T follicular helper cell (primary cell): ENCODE results near the gene UGT2B11.
"Not testable (repeated sequence)": the region's sequence is repeated elsewhere in the genome, so short reads cannot be mapped to it uniquely, and the experiment has no call there.

ENCODE experiments used
- DNase-seq: peaks from one replicate; pipeline ENCODE4 v3.0.0-alpha.2; 2020; ENCODE audit warnings: low read depth

The UGT2B11 gene

DNA sequence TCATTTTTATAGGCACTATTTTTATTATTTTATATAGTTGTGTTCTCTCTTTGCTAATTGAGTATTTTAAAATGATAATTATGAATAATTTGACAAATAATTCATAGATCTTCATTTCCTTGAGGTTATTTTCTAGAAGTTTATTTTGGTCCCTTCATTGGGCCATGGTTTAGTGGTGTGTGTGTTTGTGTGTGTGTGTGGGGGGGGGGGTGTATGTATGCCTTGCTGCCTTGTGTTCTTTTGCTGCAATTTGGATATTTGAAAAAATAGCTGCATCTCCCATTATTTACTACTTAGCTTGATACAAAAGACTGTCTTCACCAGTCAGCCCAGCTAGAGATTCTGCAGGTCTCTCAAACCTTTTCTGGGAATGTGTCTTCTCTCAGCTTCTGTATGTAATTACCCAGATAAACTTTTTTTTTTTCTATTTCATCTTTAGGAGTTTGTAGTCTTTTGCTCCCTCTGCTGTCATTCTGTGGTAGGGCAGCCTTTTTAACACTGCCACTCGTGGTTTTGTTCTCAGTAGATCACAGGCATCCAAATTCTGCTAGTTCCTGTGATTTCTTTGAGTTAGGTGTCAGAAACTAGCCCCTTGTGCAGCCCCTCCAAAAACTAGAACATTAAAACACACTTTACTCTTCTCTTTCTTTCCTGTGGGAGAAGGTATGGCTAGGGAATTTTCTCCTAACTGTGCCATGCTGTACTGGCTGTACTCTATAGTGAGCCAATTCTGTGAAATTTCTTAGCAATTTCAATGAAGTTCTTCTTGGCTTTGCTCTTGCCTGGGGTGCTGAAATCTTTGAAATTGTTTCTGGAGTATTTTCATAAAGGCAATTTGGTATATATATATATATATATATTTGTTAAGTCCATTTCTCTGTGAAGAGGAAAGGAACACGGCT, 44.1 kb downstream of the UGT2B11 start:
- DNase-seq, result not testable (repeated sequence)

DNA sequence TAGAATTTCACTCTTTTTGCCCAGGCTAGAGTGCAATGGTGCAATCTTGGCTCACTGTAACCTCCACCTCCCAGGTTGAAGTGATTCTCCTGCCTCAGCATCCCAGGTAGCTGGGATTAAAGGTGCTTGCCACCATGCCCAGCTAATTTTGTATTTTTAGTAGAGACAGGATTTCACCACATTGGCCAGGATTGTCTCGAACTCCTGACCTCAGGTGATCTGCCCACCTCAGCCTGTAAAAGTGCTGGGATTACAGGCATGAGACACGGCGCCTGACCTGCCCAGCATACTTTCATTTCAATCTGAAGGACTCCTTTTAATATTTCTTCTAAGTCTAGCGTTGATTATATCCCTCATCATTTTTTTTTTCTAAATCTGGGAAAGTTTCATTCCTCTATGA, 45.4 kb downstream of the UGT2B11 start:
- DNase-seq, result not testable (repeated sequence)

DNA sequence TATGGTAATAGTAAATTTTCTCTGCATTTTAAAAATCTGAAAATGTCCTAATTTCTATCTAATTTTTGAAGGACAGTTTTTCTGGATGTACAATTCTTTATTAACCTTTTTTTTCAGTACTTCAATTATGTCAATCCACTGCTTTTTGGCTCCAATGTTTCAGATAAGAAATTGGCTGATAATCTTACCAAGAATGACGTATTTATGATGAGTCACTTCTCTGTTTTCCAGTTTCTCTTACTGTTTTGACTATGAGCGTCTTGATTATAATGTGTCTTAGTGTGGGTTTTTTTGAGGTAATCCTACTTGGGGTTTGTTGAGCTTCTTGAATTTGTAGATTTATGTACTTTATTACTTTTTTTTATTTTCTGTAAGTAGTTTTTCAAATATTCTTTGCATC, 47.2 kb downstream of the UGT2B11 start:
- no peak for DNase-seq

DNA sequence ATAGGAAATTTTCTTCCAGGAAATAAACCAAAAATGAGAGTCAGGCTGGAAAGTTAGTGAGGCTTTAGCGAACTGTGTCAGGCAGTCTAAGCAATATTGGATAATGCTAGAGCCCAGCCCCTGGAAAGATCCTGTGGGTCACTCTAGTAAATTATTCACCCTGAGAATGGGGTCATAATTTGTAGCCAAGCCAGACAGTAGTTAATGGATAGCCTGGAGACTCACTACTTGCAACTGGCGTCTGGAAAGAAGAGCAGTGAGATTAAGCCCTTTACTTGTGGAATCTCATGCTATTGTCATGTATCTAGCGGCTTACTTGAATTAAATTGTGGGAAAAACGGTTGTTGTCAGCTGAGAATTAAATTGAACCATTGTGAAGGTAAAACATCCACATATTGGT, 48.2 kb downstream of the UGT2B11 start:
- not testable (repeated sequence) for DNase-seq

DNA sequence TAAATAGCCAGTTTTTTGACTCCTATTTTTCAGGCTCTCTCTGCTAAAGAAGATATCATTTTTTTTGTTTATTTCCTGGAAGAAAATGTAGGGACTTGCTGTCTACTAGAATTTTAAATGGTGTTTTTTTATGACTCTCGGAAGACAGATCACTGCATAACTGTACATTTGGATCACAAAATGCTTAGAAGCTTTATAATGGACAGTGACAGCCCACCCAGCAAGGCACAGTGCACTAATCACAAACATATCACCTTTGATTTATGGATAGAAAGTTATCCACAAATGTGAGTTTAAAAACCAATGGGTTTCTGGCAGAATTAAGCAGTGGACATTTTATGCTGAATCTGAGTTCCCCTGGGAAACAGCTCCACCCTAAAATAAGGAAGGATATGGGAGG, 48.8 kb downstream of the UGT2B11 start:
- DNase-seq, result not testable (repeated sequence)

DNA sequence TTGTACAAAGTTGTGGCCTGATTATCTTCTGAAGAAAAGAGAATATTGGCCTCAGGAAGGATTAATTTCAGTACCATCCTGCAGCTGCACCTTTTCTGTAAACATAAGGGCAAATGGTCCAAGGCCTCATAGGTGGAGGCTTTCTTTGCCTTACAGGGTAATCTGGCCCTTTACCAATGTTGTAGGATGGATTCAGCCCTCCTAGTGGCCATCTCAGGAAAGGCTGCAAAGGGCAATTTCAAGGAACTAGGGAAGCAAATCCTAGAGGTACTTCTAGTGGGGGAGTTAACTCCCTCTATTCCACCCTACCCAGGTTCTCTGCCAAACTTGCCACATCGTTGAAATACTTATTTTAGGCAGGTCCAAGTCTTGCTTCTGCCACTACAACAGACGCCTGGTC, 57.6 kb downstream of the UGT2B11 start:
- no peak for DNase-seq

DNA sequence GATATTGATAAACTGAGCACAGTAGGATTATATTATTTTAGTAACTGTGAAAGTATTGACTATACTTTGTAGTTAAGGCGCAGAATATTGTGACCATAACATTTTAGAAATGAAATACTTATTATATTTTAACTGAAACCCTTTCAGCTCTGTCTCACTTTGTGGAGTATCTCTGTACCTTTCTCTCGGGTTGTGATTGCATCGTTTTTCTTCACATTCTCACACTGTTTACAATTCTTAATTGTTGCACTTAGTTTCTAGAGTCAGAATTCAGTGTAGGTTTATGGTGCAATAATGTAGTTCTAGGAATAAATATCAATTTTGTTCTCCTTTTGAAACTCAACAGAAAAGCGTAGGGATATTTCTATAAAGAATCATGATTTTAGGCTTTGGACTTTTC, 60.5 kb downstream of the UGT2B11 start:
- DNase-seq, result no peak
